ENCODE data around the gene TMPO. TPM values are rescaled to one million over a fixed set of nuclear protein-coding genes. Genes with fewer than 3 reads are reported as not detected.

TMPO gene
- total and polyA plus RNA-seq, 2 experiments from 2014 or later, result 30.0 to 67.5 TPM

DNA sequence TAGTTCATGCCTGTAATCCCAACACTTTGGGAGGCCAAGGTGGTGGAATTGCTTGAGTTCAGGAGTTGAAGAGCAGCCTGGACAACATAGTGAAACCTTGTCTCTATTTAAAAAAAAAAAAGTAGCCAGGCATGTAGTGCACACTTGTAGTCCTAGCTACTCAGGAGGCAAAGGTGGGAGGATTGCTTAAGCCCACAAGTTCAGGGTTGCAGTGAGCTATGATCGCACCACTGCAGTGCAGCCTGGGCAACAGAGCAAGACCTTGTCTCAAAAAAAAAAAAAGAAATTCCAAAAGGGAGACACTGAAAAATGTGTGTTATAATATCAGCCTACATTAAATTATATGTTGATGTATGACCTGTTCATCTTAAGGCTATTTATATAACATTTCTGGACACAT is 14.7 kb downstream of the TMPO start:
- Histone ChIP-seq H3K9me2 (ENCODE audit: insufficient read depth) (no peaks in the 10 kb centered on the region), H3K27me3 (replicated peaks; ENCODE audit: insufficient read depth) (no peaks in the 10 kb centered on the region), H3K36me3 (ENCODE audit: low read depth) (no peaks in the 10 kb centered on the region; the same call in 1 of the 2 replicates), H3F3A (ENCODE audit: insufficient read depth) (no peaks in the 10 kb centered on the region), H3K4me3 (no peak overlapping the region), H2AFZ (no peak overlapping the region), H3K9ac (no peak overlapping the region), H3K79me2 (ENCODE audit: insufficient read depth) (peaks cover 70% of the 10 kb centered on the region), H4K20me1 (ENCODE audit: insufficient read depth) (no peaks in the 10 kb centered on the region), H3K4me1 (ENCODE audit: insufficient read depth) (0 out of 2 replicates have a peak, but pooled peaks cover 6% of the 10 kb centered on the region), H3K27ac (no peak overlapping the region), H3K4me2 (ENCODE audit: unreplicated experiment) (no peak overlapping the region), H3K9me3 (ENCODE audit: low read depth) (no peaks in the 10 kb centered on the region)
- TF ChIP-seq EZH2phosphoT487 (IDR thresholded peaks at IDR 0.05; ENCODE audit: insufficient read depth, low read depth) (no peak), EZH2 (IDR thresholded peaks at IDR 0.05; ENCODE audit: insufficient read depth, poor library complexity, severe bottlenecking) (no peak)
- in situ Hi-C loops (cut with MboI), result no loop called here
- no peak for DNase-seq
- 100% methylated on average over 1 of the region's 1 CpG for WGBS, 2 experiments (ENCODE audit: low coverage in 1 of 2, low lambda C conversion rate in 2 of 2, missing lambda C conversion rate in 2 of 2)

DNA sequence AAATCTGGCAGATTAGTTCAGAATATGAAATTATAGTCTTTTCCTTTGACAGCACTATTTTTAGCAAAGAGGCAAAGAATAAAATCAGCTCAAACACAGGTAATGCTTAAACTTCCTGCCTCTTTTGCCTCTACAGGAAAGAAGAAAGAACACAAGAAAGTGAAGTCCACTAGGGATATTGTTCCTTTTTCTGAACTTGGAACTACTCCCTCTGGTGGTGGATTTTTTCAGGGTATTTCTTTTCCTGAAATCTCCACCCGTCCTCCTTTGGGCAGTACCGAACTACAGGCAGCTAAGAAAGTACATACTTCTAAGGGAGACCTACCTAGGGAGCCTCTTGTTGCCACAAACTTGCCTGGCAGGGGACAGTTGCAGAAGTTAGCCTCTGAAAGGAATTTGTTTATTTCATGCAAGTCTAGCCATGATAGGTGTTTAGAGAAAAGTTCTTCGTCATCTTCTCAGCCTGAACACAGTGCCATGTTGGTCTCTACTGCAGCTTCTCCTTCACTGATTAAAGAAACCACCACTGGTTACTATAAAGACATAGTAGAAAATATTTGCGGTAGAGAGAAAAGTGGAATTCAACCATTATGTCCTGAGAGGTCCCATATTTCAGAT is 17.4 kb downstream of the TMPO start:
- H3K9ac ChIP-seq, result no peak overlapping the region
- H4K20me1 ChIP-seq (ENCODE audit: insufficient read depth), result no peaks in the 10 kb centered on the region
- peaks cover 5% of the 10 kb centered on the region; the same call in 1 of the 2 replicates for H3K36me3 ChIP-seq (ENCODE audit: low read depth)
- H3K4me2 ChIP-seq (ENCODE audit: unreplicated experiment), result no peak overlapping the region
- H3F3A ChIP-seq (ENCODE audit: insufficient read depth), result no peaks in the 10 kb centered on the region
- no peaks in the 10 kb centered on the region for H3K27me3 ChIP-seq (replicated peaks; ENCODE audit: insufficient read depth)
- 0 out of 2 replicates have a peak, but pooled peaks cover 6% of the 10 kb centered on the region for H3K4me1 ChIP-seq (ENCODE audit: insufficient read depth)
- TF ChIP-seq EZH2 (IDR thresholded peaks at IDR 0.05; ENCODE audit: insufficient read depth, poor library complexity, severe bottlenecking) (no peak), EZH2phosphoT487 (IDR thresholded peaks at IDR 0.05; ENCODE audit: insufficient read depth, low read depth) (no peak)
- in situ Hi-C loops (cut with MboI), result no loop called here
- no peak overlapping the region for H3K4me3 ChIP-seq
- no peaks in the 10 kb centered on the region for H3K9me2 ChIP-seq (ENCODE audit: insufficient read depth)
- DNase-seq, result peak; percentile 66
- H3K79me2 ChIP-seq (ENCODE audit: insufficient read depth), result peaks cover 52% of the 10 kb centered on the region
- 78 to 85% methylated on average over 4 of the region's 4 CpGs for WGBS, 2 experiments (ENCODE audit: low coverage in 1 of 2, low lambda C conversion rate in 2 of 2, missing lambda C conversion rate in 2 of 2)
- no peaks in the 10 kb centered on the region for H3K9me3 ChIP-seq (ENCODE audit: low read depth)
- H3K27ac ChIP-seq, result no peak overlapping the region
- 0 out of 2 replicates have a peak overlapping the region, but pooled peaks have one; percentile 9 for H2AFZ ChIP-seq

DNA sequence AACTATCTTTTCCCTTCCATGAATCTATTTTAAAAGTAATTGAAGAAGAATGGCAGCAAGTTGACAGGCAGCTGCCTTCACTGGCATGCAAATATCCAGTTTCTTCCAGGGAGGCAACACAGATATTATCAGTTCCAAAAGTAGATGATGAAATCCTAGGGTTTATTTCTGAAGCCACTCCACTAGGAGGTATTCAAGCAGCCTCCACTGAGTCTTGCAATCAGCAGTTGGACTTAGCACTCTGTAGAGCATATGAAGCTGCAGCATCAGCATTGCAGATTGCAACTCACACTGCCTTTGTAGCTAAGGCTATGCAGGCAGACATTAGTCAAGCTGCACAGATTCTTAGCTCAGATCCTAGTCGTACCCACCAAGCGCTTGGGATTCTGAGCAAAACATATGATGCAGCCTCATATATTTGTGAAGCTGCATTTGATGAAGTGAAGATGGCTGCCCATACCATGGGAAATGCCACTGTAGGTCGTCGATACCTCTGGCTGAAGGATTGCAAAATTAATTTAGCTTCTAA is 18.4 kb downstream of the TMPO start:
- Histone ChIP-seq H3K79me2 (ENCODE audit: insufficient read depth) (peaks cover 42% of the 10 kb centered on the region), H4K20me1 (ENCODE audit: insufficient read depth) (no peaks in the 10 kb centered on the region), H3F3A (ENCODE audit: insufficient read depth) (no peaks in the 10 kb centered on the region), H3K27ac (no peak overlapping the region), H3K9ac (no peak overlapping the region), H3K9me2 (ENCODE audit: insufficient read depth) (no peaks in the 10 kb centered on the region), H3K27me3 (replicated peaks; ENCODE audit: insufficient read depth) (no peaks in the 10 kb centered on the region), H3K4me2 (ENCODE audit: unreplicated experiment) (no peak overlapping the region), H3K4me1 (ENCODE audit: insufficient read depth) (0 out of 2 replicates have a peak, but pooled peaks cover 6% of the 10 kb centered on the region), H3K4me3 (no peak overlapping the region), H3K9me3 (ENCODE audit: low read depth) (no peaks in the 10 kb centered on the region), H3K36me3 (ENCODE audit: low read depth) (peaks cover 8% of the 10 kb centered on the region; the same call in 1 of the 2 replicates), H2AFZ (peak overlapping the region; percentile 9; the same call in 1 of the 2 replicates)
- DNase-seq, result peak; percentile 42
- in situ Hi-C loops (cut with MboI), result no loop called here
- no peak for TF ChIP-seq EZH2phosphoT487 (IDR thresholded peaks at IDR 0.05; ENCODE audit: insufficient read depth, low read depth)
- 87 to 88% methylated on average over 4 of the region's 4 CpGs for WGBS, 2 experiments (ENCODE audit: low coverage in 1 of 2, low lambda C conversion rate in 2 of 2, missing lambda C conversion rate in 2 of 2)

DNA sequence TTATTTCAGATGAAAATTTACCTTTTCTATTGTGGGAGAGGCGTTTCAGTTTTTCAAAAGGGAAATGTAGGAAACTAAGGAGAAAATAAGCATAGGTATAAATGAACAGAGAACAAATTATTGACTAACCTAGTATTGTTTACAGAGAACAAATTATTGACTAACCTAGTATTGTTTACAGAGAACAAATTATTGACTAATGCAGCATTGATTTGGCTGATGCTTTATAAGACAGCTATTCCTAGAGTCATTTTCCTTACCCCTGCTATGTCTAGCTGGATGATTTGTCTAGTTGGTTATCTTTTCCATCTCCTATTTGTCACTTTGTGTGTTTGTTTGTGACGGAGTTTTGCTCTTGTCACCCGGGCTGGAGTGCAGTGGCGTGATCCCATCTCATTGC is 22.6 kb downstream of the TMPO start:
- Histone ChIP-seq H4K20me1 (ENCODE audit: insufficient read depth) (no peaks in the 10 kb centered on the region), H3K27me3 (replicated peaks; ENCODE audit: insufficient read depth) (no peaks in the 10 kb centered on the region), H3K27ac (no peak overlapping the region), H3K9ac (no peak overlapping the region), H3K4me2 (ENCODE audit: unreplicated experiment) (no peak overlapping the region), H3K36me3 (ENCODE audit: low read depth) (peaks cover 16% of the 10 kb centered on the region; the same call in 1 of the 2 replicates), H3K4me1 (ENCODE audit: insufficient read depth) (0 out of 2 replicates have a peak, but pooled peaks cover 6% of the 10 kb centered on the region), H2AFZ (no peak overlapping the region), H3F3A (ENCODE audit: insufficient read depth) (no peaks in the 10 kb centered on the region), H3K79me2 (ENCODE audit: insufficient read depth) (peaks cover 43% of the 10 kb centered on the region), H3K9me2 (ENCODE audit: insufficient read depth) (no peaks in the 10 kb centered on the region), H3K9me3 (ENCODE audit: low read depth) (no peaks in the 10 kb centered on the region), H3K4me3 (no peak overlapping the region)
- in situ Hi-C loops (cut with MboI), result no loop called here
- TF ChIP-seq EZH2phosphoT487 (IDR thresholded peaks at IDR 0.05; ENCODE audit: insufficient read depth, low read depth), result no peak
- no peak for TF ChIP-seq EZH2 (IDR thresholded peaks at IDR 0.05; ENCODE audit: insufficient read depth, poor library complexity, severe bottlenecking)
- whole genome bisulfite sequencing, 2 experiments (ENCODE audit: low coverage in 1 of 2, low lambda C conversion rate in 2 of 2, missing lambda C conversion rate in 2 of 2), result 87 to 88% methylated on average over 4 of the region's 4 CpGs
- no peak for DNase-seq
